B cell (primary cell): ENCODE measurements around the gene DYNLT2B. TPM values are rescaled to one million over a fixed set of nuclear protein-coding genes. Genes with fewer than 3 reads are reported as not detected.

Experiments
- ATAC-seq: fragments of 200-7000 bp; cut with Tn5 transposase; one replicate; pipeline ENCODE4 v1.10.0; 2021; ENCODE audit warnings: low read depth, mild to moderate bottlenecking, moderate number of reproducible peaks, moderate library complexity
- CTCF ChIA-PET: fragments of 350-600 bp; sonication (Branson Sonifier 250); formaldehyde crosslinking; loops from one replicate; lab custom pipeline; 2021; ENCODE audit warnings: antibody characterized with exemption, inconsistent platforms; lab: Charles Lee
- POLR2A ChIA-PET: fragments of 350-600 bp; sonication (Branson Sonifier 250); formaldehyde crosslinking; loops from one replicate; lab custom pipeline; 2021; ENCODE audit warnings: antibody characterized with exemption; lab: Charles Lee
- DNase-seq: peaks from one replicate; pipeline ENCODE4 v3.0.0; 2013
- H2AFZ ChIP-seq: 2 replicates; pipeline ENCODE4 v1.6.1; 2012; ENCODE audit warnings: mild to moderate bottlenecking, low read depth, low read length; ENCODE audit not compliant: insufficient read depth, poor library complexity, severe bottlenecking
- H3K27ac ChIP-seq, 2 donors: 1 replicate in 1 of 2; 2 replicates in 1 of 2; pipeline ENCODE4 v1.5.1; 2012 to 2013; ENCODE audit warnings: low read length in 2 of 2, mild to moderate bottlenecking in 2 of 2, moderate library complexity in 1 of 2
- H3K27me3 ChIP-seq, 4 experiments: fragments of 200-600 bp in 1 of 4; sonication (generic) in 1 of 4; replicated peaks in 1 of 4; 1 replicate in 2 of 4; 2 replicates in 2 of 4; pipeline versions ENCODE4 v1.6.1 to v1.7.0; 2013 to 2016; ENCODE audit warnings: low read length in 3 of 4, mild to moderate bottlenecking in 2 of 4, mixed read lengths in 1 of 4, moderate library complexity in 1 of 4; ENCODE audit not compliant: insufficient read depth in 4 of 4, control insufficient read depth in 3 of 4; ENCODE audit errors: control extremely low read depth in 1 of 4
- H3K36me3 ChIP-seq, 2 experiments: replicated peaks in 1 of 2; 1 replicate in 1 of 2; 2 replicates in 1 of 2; pipeline versions ENCODE4 v1.6.1 to v1.7.1; 2013; ENCODE audit warnings: low read length in 1 of 2; ENCODE audit not compliant: insufficient read depth in 2 of 2, control insufficient read depth in 1 of 2; ENCODE audit errors: control extremely low read depth in 1 of 2, extremely low read depth in 1 of 2
- H3K4me1 ChIP-seq, 2 donors: fragments of 200-600 bp in 1 of 2; sonication (generic) in 1 of 2; 1 replicate in 1 of 2; 2 replicates in 1 of 2; pipeline versions ENCODE4 v1.5.1 to v1.6.1; 2013 to 2017; ENCODE audit warnings: low read length in 2 of 2; ENCODE audit not compliant: control insufficient read depth in 2 of 2, insufficient read depth in 2 of 2
- H3K4me2 ChIP-seq: replicated peaks from 2 replicates; pipeline ENCODE3; 2012; ENCODE audit warnings: mild to moderate bottlenecking, low read depth, low read length; ENCODE audit not compliant: poor library complexity, severe bottlenecking
- H3K4me3 ChIP-seq, 5 experiments: fragments of 200-600 bp in 1 of 5; sonication (generic) in 1 of 5; 1 replicate in 3 of 5; 2 replicates in 2 of 5; pipeline versions ENCODE4 v1.5.1 to v1.7.0; 2011 to 2016; ENCODE audit warnings: low read length in 4 of 5, mild to moderate bottlenecking in 4 of 5, low read depth in 2 of 5, control low read depth in 1 of 5, moderate library complexity in 1 of 5; ENCODE audit not compliant: insufficient read depth in 1 of 5; ENCODE audit errors: control extremely low read depth in 1 of 5, extremely low read depth in 1 of 5
- H3K79me2 ChIP-seq: fragments of 200-600 bp; sonication (generic); one replicate; pipeline ENCODE4 v1.6.0; 2016; ENCODE audit warnings: low read length; ENCODE audit not compliant: control insufficient read depth, insufficient read depth
- H3K9ac ChIP-seq: fragments of 200-600 bp; sonication (generic); 2 replicates; pipeline ENCODE4 v1.6.1; 2017; ENCODE audit warnings: mild to moderate bottlenecking, low read length, moderate library complexity
- H3K9me3 ChIP-seq, 3 donors: one replicate each; pipeline versions ENCODE4 v1.6.1 to v1.7.1; 2013; ENCODE audit warnings: low read length in 2 of 3; ENCODE audit not compliant: control insufficient read depth in 2 of 3, insufficient read depth in 1 of 3; ENCODE audit errors: control extremely low read depth in 1 of 3
- H4K20me1 ChIP-seq: 2 replicates; pipeline ENCODE4 v1.6.0; 2012; ENCODE audit warnings: mild to moderate bottlenecking, low read length; ENCODE audit not compliant: insufficient read depth, control insufficient read depth, poor library complexity, severe bottlenecking
- H3K27ac Mint-ChIP-seq: one replicate; pipeline ENCODE4 v1.8.0; 2021; ENCODE audit warnings: mixed read lengths
- H3K27me3 Mint-ChIP-seq: one replicate; pipeline ENCODE4 v1.8.0; 2021; ENCODE audit warnings: mixed read lengths
- H3K4me1 Mint-ChIP-seq: one replicate; pipeline ENCODE4 v1.8.0; 2021; ENCODE audit warnings: mixed read lengths
- H3K4me3 Mint-ChIP-seq: one replicate; pipeline ENCODE4 v1.8.0; 2021; ENCODE audit warnings: mixed read lengths
- H3K9me3 Mint-ChIP-seq: one replicate; pipeline ENCODE4 v1.8.0; 2022; ENCODE audit warnings: mixed read lengths; ENCODE audit not compliant: insufficient read depth
- CTCF ChIP-seq: fragments of 200-600 bp; IDR thresholded peaks from one replicate; pipeline ENCODE4 v1.8.0; 2022; ENCODE audit warnings: antibody characterized with exemption, mild to moderate bottlenecking
- EZH2 ChIP-seq: IDR thresholded peaks from 2 replicates; pipeline ENCODE4 v1.6.1; 2012; ENCODE audit warnings: borderline replicate concordance, low read depth, mild to moderate bottlenecking, moderate library complexity, low read length; ENCODE audit not compliant: insufficient read depth, poor library complexity, severe bottlenecking
- WGBS: methylation state at CpG from one replicate; pipeline ENCODE4 v1.1.5; 2013; ENCODE audit warnings: missing lambda C conversion rate; ENCODE audit not compliant: insufficient coverage; 5-methylcytosine and 5-hydroxymethylcytosine counted together
- intact Hi-C: fragments of 100-400 bp; cut with micrococcal nuclease; formaldehyde crosslinking; loops from one replicate; pipeline ENCODE4 v1.10.0; 2022
- polyA plus RNA-seq: library from polyadenylated mRNA; depleted of rRNA; stranded (reverse); fragments of >200 nt; gene quantifications from 2 replicates; pipeline ENCODE4 v1.2.3, GENCODE V29; 2012
- total RNA-seq, 2 donors: library from RNA; stranded (reverse); fragments of 120-200 nt in 1 of 2; gene quantifications; 1 replicate in 1 of 2; 2 replicates in 1 of 2; pipeline versions ENCODE4 v1.2.3 to v1.2.4, GENCODE V29; 2013 to 2022

Gene DYNLT2B
- total and polyA plus RNA-seq, 2 donors (not counting 1 experiment from before 2014, with no cell fraction given), result 5.2 to 6.5 TPM

GRCh38 chr3:196272826-196273225, 45.2 kb downstream of the DYNLT2B start:
- Histone ChIP-seq H3K79me2 (peaks cover 70% of the 10 kb centered on the region), H3K9me3 (peaks cover 0 to 13% (median 0%) of the 10 kb centered on the region in 3 donors), H4K20me1 (peaks cover 22% of the 10 kb centered on the region), H3K27me3 (no peaks in the 10 kb centered on the region), H2AFZ (no peak overlapping the region), H3K4me1 (peaks cover 9 to 27% of the 10 kb centered on the region in 2 donors), H3K4me3 (no peak overlapping the region), H3K9ac (no peak overlapping the region), H3K36me3 (peaks cover 2 to 11% of the 10 kb centered on the region in 2 experiments), H3K4me2 (no peak overlapping the region), H3K27ac (no peak overlapping the region)
- intact Hi-C loops, result no loop called here
- Mint-ChIP-seq H3K4me1 (peaks cover 30% of the 10 kb centered on the region), H3K27me3 (no peaks in the 10 kb centered on the region), H3K9me3 (no peaks in the 10 kb centered on the region), H3K4me3 (no peak overlapping the region), H3K27ac (no peak overlapping the region)
- ChIA-PET POLR2A (no interaction called here), CTCF (interaction anchor here (0.6 to 1.0 kb wide), 2 partner anchors 9 to 699 kb away, joined by 3 read pairs; no protein-coding TSS in a partner anchor)
- ATAC-seq (no peak), DNase-seq (no peak)
- 99% methylated on average over 14 of the region's 14 CpGs for WGBS
- TF ChIP-seq CTCF (no peak), EZH2 (no peak)

GRCh38 chr3:196270499-196270898, 47.5 kb downstream of the DYNLT2B start:
- DNase-seq (no peak), ATAC-seq (no peak)
- Mint-ChIP-seq H3K9me3 (no peaks in the 10 kb centered on the region), H3K4me3 (no peak overlapping the region), H3K27me3 (no peaks in the 10 kb centered on the region), H3K4me1 (peaks cover 31% of the 10 kb centered on the region), H3K27ac (no peak overlapping the region)
- H3K4me3 ChIP-seq, result no peak overlapping the region
- H3K27me3 ChIP-seq, result no peaks in the 10 kb centered on the region
- TF ChIP-seq CTCF (no peak), EZH2 (no peak)
- ChIA-PET POLR2A (no interaction called here), CTCF (no interaction called here)
- H3K9ac ChIP-seq, result no peak overlapping the region
- H3K4me2 ChIP-seq, result no peak overlapping the region
- H2AFZ ChIP-seq, result no peak overlapping the region
- peaks cover 9 to 27% of the 10 kb centered on the region in 2 donors for H3K4me1 ChIP-seq
- peaks cover 21% of the 10 kb centered on the region for H4K20me1 ChIP-seq
- H3K79me2 ChIP-seq, result peaks cover 52% of the 10 kb centered on the region
- 93% methylated on average over 2 of the region's 5 CpGs for WGBS
- H3K36me3 ChIP-seq, result peaks cover 2 to 20% of the 10 kb centered on the region in 2 experiments
- peaks cover 0 to 13% (median 0%) of the 10 kb centered on the region in 3 donors for H3K9me3 ChIP-seq
- intact Hi-C loops, result no loop called here
- no peak overlapping the region for H3K27ac ChIP-seq
